HK-2 (cell line): Measurements from ENCODE around the gene MRPS23.

Experiments used
- DNase-seq: peaks from one replicate; pipeline ENCODE4 v3.0.0-alpha.2; 2018; ENCODE audit not compliant: unreplicated experiment

The MRPS23 gene

DNA sequence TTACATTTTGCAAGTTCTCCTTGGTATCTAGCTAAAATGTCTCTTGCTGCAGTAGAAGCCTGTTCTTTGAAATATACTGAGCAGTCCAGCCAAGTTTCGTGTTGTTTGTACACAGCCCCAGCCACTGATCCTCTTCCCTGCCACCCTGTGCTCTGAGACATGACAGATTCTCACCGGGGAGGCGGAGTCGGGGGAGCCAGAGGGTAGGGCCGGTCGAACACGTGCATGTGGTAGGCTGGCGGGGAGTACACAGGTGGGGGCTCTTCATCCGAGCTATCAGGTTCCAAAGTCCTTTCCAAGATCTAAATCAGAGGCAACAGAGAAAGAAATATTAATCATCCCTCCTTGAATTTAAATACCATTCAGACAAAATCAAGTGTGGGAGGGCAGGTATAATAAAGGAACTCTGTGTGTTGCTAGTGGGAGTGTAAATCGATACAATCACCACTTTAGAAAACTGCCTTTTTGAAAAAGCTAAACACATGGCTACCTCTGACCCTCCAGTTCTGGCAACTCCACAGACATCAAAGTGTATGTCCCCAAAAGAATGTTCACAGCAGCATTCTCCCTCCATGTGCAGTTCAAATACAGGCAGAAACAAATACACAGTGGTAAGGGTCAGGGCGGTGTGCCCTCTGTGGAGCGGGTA, 29.7 kb upstream of the MRPS23 start:
- no peak for DNase-seq

DNA sequence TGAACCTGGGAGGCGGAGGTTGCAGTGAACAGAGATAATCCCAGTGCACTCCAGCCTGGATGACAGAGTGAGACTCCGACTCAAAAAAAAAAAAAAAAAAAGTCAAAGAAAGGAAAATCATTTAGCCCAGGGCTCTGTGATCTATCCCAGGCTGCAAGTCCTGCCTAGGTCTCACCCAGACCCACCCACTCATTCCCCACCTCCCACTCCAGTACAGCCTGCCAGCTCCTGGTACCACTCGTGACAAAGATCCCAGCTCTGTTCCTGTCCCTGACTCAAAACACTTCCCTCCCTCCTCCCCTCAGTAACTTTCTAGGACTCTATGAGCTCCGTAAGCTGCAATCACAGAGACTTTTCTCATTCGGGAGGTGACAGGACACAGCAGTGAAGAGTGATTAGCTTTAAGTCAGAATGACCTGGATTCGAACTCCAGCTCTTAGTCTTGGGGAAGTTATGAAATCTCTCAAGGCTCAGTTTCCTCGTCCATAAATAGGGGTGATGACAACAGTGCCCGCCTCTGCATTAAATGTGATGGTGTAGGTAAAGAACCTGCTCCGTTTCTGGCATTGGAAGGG, 28.0 kb upstream of the MRPS23 start:
- DNase-seq = no peak

DNA sequence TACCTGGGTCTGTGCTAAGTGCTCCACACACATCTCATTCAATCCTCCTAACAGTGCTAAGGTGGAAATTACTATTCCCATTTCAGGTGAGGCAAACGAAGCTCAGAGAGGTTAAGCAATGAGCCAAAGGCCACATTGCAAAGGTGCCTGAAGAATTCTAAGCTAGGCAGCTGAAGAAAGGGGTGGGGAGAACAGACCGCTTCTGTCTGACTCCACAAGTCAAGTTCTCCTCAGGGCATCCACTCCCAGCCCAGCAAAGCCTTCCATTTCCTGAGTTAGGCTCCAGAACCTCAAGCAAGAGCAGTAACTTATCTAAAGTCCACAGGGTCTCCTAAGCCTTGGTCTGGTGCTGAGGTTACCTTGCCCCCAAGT, 27.0 kb upstream of the MRPS23 start:
- DNase-seq = no peak

DNA sequence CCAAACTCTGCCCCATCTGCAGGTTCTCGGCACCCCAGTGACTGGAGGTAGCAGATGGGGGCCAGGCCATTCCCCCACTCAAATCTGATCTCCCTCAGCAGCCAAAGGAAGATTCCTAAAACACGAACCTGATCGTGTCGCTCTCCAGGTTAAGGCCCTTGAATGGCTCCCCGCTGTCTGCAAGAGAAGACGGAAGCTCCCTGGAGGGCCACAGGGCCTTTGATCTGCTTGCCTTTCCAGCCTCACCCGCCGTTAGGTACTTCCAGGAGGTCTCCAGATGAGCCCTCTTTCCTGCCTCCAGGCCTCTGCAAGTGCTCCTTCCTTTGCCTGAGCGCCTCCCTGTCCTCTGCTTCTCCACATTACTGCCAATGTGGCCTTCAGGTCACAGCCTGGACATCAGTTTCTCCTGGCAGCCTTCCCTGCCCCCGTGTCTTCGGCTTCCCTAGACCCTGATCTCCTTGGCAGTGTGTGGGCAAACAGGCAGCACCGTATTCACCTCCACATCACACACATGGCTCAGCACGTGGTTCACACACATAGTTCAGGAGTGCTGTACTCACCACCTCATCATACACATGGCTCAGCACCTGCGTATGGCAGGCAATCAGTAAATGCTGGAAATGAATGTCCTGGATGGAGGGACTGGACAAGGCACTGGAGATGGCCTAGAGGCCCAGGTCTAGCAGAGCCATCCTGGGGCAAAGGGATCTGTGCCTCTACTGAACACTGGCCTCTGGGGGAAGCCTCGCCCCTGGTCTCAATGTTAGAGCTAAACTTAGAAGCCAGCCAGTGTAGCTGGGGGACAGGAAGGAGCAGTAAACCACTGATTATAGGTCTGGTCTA, 26.4 kb upstream of the MRPS23 start:
- no peak for DNase-seq

DNA sequence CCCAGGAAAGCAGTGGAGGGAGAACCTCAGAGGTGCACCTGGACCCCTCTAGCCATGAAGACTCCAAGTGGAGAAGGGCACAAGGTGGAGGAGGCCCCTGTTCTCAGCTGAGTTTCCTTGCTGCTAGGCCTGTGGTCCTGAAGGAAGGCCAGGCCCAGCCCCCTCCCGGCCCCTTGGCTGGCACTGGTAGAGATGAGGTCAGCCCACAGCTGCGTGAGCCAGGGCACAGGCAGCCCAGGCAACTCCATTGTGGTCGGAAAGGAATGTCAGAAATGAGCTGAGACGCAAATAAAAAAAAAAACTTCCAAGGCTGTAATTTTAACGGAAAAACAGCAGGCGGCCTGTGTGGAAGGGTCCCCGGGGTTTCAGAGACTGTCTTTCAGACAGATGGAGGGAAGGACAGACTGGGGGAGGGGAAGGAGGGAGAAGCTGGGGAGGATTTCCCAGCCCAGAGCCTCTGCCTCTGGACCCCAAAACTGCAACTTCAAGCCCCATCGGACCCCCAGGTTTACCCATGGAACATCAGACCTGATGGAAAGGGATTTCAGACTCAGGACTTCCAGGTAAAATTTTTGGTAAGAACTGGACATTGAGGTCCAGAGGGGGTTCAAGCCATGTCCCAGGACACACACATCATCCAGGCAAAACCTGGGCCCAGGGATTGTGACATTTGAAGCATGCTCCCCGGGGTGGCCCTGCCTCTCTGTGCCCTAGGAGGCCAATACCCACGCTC, 25.6 kb upstream of the MRPS23 start:
- DNase-seq = peak; percentile 95

DNA sequence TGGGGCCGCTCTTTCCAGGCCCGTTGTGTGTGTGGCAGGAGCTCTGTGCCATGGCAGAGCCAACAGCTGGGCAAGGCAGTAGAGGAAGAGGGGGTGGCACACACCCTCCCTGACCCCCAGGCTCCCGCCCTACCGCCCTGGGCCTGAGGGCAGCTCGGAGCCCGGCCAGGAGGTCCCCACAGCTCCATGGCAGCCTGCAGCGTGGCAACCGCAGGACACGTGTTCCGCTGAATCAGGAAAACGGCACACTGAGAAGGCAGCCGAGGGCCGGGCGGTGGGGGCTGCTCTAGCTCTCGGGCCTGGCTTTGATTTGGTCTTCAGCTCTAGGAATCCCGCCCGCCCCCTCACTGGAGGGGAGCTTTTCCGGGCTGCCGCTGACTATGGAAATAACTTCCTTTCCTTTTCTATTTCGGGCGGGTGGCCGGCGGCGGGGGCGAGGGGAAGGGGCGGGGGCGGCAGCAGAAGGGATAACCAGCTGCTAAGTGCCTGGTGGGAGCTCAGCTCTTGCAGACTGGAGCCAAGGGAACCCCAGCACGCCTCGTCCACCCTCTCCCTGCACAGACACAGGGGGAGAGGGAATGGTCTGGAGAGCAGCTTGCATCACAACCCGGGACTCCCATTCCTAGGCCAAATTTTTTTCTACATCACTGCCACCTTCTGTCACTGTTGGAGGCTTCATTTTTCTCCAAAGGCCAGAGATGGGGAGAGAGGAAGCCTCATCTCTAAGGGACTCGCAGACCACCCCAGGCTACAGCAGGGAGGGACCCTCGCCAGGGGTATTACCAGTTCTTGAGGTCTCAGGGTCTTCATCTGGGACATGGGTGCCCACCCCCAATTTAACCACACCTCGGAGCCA, 24.8 kb upstream of the MRPS23 start:
- DNase-seq = peak; percentile 73

DNA sequence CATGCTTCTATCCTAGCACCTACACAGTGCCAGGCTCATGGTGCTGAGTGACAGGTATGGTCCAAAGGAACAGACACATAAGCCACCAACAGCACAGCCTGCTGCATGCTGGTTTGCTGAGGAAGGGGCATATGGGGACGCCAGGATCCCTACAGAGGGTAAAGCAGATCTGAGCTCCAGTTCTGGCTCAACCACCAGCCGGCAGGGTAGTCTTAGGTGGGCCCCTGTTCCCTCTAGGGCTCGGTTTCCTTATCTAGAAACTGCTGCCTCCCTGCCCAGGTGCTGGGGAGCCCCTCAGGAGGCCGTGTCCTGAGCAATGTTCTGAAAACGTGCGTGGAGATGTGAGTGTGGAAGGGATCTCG, 24.2 kb upstream of the MRPS23 start:
- DNase-seq = no peak

DNA sequence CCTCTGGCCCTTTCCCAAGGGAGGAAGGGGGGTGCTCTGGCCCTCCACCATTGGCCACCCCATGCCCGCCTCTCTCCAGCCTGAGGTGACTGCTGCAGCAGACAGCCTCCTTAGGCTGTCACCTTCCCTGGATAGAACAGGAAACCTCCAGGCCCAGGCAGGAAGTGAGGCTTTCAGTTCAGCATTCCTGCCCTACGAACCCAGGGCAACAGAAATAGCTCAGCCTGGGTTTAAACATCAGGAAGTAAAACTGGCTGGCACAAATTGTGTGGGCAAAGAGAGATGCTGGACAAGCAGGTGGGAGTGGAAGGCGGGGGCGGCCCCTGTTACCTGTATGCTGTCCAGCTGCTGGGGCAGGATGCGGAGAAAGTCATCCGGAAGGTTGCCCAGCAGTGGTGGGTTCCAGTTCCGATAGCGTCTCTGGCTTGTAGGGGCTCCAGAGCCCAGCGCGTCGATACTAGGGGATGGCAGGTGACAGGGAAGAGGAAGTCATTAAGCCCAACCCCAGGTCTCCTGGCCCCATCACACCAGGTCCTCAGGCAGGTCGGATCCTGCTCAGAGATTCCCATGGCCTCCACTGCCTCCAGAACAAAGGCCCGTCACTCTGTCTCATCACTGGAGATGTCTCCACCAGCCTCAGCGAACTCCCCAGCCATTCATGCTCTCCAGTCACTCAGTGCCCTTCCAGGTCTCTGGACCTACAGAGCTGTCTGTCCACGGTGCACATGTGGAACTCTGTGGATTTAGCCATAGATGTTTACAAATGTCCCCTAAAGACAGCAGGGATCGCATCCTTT, 23.6 kb upstream of the MRPS23 start:
- DNase-seq = no peak

DNA sequence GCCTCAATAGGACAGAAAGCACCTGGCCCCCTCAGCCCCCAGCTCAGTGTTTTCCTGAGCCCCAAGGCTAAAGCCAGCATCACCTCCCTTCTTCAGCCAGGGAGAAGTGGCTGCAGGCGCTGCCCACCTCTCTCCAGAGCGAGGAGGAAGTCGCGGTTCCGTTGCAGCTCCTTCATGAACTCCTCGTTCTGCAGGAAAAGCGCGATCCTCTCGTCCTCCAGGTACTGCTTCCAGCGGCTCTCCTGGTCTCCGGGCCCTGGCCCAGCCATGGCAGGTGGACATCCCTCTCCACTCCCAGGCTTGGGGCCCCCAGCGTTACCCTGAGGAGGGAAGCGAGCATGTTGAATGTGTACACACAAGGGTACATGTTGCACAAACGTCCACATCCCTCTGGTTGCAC, 22.7 kb upstream of the MRPS23 start:
- DNase-seq = no peak

DNA sequence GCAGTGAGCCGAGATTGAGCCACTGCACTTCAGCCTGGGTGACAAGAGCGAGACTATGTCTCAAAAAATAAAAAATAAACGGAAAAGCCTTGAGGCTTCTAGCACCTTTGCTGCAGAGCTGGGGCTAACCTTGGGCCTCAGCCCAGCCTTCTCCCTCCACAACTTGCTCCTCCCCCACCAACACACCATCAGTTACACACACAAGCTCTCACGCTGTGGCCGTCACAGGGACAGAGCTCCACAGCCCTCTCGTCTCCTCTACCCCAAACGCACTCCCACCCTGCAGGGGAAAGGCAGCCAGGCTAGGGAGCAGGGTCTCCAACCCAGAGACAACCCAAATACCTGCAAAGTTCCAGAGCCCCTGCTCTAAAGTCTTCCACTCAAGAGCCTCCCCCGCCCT, 22.0 kb upstream of the MRPS23 start:
- no peak for DNase-seq

DNA sequence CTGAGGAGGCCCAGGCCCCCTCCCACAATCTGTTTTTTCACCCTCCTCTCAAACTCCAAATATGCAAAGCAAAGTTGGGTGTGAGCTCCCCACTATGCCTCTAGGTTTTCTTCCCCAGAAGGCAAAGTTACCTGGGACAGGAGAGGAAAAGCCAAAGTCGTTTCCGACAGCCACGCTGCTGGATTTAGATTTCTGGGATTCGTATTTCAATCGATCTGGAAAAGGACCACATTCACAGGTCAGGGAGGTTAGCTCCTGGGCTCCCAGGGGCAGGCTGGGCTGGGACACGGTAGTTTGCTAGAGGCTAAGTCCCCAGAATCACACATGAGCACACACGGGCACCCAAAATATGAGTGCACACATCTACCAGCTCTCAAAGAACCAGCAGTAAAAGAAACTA, 21.3 kb upstream of the MRPS23 start:
- no peak for DNase-seq

DNA sequence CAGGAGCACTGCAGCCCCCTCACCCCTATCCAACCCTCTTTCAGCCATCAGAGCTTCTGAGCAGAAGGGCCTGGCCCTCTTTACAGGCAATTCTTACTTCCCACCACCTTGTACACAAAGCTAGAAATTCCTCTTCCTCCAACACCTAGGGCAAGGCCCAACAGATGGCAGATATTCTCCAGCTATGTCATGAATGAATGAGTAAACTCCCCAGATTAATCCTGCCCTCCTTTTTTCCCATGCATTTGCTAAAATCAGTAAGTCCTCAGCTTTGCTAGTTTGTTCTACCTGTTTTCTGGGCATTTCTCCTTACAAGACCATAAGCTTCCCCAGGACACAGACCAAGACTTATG, 20.4 kb upstream of the MRPS23 start:
- no peak for DNase-seq

DNA sequence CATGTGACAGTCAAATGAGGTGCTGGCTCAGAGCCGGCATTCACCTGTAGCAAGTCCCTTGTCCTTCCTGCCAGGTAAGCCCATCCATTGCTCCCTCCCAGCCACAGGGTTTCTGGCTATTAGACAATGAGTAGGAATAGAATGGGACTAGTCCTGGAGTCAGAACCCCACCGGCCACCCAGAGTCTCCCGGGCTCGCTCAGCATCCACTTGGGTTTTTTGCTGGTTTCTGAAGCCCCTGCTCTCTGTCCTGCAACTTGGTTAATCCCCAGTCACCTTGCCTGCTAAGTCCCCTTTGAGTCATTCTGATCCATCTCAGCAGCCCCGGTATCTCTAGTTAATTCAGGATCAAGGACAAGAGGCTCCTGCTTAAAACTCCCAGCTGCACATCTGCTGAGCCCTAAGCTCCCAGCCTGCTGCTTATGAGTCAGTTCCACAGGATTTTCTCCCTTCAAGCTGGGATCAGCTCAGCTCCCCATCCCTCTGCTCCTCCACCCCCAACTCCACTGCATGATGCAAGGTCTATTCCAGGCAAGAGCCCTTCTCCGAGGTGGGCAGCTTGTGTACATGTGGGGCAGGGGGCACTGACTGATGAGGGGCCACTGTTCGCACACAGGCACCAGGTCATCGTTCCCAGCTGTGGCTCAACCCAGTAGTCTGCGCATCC, 19.9 kb upstream of the MRPS23 start:
- no peak for DNase-seq

DNA sequence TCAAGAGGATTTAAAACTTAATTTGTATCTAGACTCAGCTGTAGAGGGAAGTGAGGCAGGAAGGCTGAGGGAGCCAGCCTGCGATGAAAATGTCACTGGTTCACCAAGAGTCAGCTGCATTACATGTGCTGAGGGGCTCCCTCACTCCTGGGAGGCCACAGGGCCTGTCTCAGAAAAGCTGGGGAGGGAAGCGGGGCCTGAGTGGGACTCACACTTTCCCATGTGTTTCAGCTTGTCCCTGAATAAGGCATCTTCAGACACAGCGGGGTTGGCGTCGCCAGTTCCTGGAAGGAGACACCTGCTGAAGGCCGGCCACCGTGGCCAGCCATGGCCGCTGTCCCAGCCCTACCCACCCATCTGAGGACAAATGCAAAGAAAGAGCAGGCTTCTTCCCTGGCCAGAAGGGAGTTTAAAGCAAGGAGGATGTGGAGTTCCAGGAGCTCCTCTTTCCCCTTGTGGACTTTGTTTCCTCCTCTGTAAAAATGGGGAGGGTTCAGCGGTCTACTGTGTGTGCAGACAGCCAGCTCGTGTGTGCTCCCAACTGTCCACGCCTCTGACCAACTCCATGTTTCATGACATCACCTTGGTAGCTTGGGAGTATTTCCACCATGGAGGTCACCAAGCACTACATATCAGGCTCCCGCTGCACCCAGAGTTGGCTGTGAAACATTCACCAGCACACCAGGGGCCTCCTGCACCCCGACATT, 19.2 kb upstream of the MRPS23 start:
- no peak for DNase-seq

DNA sequence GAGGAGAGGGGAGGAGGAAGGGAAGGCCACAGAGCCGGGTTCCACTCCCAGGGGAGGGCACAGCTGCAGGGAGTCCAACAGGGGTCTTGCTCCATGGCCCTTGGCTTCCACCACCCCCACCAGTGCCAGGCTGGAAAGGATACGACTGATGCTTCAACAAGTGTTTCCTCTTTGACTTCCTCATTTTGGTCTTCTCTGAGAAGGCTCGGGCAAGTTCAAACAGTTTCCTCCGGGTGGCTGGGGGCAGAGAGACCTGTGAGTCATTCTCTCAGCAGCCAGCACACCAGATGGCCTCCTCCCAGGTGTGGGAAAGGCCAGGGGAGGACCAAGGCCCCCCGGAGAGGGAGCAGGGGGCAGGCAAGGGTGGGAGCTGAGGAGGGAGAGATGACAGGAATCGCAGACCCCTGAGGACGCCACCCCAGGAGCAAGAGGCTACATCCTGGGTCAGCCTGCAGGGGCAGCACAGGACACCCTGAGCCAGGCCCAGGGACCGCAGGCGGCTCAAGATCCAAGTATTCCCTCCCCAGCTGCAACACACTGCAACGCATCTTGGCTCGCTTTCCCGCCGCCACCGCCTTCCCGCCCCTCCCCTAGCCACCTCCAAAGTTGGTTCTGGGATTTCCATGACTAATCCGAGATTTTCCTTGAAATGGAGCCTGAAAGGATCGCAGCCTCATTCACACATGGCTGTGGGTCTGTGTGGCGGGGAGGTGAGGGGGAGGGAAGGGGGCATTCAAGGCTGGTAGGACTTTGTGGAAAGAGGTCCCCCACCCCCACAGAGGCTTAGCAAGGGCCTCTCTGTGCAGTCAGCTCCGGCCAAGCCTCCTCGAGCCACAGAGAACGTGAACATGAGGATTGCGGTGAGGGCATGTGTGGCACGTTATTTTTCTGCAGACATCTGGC, 18.4 kb upstream of the MRPS23 start:
- DNase-seq = peak; percentile 91

DNA sequence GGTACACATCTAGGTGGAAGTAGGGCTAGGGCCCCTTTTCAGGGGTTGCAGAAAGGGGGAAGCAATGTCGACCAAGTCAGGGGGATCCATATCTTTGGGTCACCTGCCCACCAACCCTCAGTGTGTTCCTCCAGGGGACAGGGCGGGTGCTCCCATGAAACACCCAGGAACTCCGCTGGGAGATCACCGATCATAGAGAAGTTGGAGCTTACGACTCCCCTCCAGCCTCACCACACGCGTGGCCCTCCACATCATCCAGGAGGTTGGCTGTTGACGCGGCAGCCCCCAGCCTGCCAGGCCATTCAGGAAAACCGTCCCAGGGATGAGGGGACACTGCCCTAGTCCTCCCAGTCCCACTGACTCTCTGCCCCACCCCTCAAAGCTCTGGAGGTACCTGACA, 17.3 kb upstream of the MRPS23 start:
- DNase-seq = no peak

DNA sequence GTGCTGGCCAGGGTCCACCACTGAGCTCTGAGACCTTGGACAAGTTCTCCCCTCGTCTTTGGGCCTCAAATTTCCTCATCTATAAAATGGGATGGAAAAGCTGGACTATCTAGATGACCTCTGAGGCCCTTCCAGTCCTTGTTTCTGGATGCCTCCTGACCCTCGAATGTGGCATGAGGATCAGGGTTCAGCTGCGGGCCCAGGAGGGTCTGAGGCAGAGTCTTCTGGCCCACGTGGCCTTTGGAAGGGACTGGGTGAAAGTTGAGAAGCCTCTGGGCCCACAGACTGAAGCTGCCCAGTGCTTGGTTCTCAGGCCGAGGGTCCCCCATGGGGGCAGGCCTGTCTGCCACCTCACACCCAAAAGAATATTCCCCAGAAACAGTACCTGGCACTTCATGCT, 16.9 kb upstream of the MRPS23 start:
- DNase-seq = no peak

DNA sequence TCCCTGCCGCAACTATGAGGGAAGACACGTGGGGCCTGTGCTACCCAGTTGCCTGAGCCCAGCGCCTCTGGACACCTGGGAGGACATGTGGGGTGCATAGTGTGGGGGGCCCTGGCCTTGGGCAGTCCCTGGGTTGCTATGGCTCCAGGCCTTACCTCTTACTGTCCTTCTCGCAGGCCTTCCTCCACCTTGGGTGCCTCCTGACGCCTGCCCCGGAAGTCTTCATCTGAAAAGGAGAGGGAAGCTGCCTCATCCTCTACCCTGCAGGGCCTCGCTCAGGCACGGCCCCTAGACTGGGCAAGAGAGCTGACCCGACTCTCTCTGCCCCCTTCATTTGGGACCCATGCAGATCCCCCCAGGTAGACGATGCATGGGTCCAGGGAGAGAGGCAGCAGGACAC, 16.5 kb upstream of the MRPS23 start:
- DNase-seq = no peak

DNA sequence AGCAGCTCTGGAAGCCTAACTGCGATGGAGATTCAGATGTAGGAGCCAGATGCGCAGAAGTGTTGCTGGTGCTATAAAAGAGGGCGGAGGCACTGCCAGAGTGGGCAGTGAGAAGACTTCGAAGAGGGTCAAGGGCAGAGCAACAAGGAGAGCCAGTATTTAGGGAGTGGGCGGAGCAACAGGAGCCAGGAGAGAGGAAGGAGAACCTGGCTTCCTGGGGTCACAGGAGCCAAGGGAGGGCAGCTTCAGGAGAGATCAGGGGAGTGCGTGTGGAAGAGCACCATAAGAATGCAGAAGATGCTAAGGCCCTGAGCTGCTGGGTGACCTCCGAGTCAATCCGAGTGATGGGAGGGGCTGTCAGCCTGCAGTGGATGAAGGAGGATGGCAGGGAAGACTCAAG, 14.4 kb upstream of the MRPS23 start:
- DNase-seq = no peak
